ENCODE measurements around the gene CNTN4.

DNA sequence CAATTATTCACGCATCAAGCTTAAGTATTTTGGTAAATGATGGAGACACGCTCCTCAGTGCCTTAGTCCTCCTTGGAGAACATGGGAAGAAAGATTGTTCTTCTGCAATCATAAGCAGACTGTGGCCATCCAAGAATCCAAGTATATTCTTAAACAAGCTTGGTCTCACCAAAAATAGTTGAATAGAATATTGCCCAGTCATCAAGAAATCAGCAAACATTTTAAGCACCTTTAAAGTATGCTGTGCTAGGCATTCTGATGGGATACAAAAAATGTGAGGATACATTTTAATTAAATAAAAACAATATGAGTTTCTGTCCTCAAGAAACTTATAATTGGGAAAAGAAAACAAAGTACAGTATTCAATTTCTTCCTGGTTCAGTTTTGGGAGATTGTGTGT, 445.5 kb downstream of the CNTN4 start:
- TF ChIP-seq EZH2phosphoT487 (IDR thresholded peaks at IDR 0.05; ENCODE audit: unreplicated experiment) (no peak), EZH2 (IDR thresholded peaks at IDR 0.05; ENCODE audit: low read depth, unreplicated experiment) (no peak), ZNF331 (CRISPR knock-in tag; IDR thresholded peaks at IDR 0.05; ENCODE audit: low read depth) (no peak)
- TF ChIP-seq, protein P1, sequence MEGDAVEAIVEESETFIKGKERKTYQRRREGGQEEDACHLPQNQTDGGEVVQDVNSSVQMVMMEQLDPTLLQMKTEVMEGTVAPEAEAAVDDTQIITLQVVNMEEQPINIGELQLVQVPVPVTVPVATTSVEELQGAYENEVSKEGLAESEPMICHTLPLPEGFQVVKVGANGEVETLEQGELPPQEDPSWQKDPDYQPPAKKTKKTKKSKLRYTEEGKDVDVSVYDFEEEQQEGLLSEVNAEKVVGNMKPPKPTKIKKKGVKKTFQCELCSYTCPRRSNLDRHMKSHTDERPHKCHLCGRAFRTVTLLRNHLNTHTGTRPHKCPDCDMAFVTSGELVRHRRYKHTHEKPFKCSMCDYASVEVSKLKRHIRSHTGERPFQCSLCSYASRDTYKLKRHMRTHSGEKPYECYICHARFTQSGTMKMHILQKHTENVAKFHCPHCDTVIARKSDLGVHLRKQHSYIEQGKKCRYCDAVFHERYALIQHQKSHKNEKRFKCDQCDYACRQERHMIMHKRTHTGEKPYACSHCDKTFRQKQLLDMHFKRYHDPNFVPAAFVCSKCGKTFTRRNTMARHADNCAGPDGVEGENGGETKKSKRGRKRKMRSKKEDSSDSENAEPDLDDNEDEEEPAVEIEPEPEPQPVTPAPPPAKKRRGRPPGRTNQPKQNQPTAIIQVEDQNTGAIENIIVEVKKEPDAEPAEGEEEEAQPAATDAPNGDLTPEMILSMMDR (conservative IDR thresholded peaks at IDR 0.05; ENCODE audit: low read depth in 2 of 2), result no peak

All from GM23338 (cell line).